ENCODE measurements around the gene DMBT1. TPM values are rescaled to one million over a fixed set of nuclear protein-coding genes. Genes with fewer than 3 reads are reported as not detected.
A peak's percentile ranks its signal among the peaks of the same experiment; 100 is the strongest.

Gene DMBT1
- total and polyA plus RNA-seq, 9 donors = 0.03 to 0.46 (median 0.10) TPM; not detected in 2

GRCh38 chr10:122636953-122637352, 76.4 kb downstream of the DMBT1 start:
- Histone ChIP-seq H3K36me3 (no peaks in the 10 kb centered on the region), H3K9me3 (no peaks in the 10 kb centered on the region), H3K4me3 (no peak overlapping the region), H3K27ac (no peak overlapping the region), H3K27me3 (no peaks in the 10 kb centered on the region), H3K4me1 (ENCODE audit: insufficient read depth) (peaks cover 4% of the 10 kb centered on the region)
- TF ChIP-seq EP300 (IDR thresholded peaks at IDR 0.05) (no peak), POLR2A (IDR thresholded peaks at IDR 0.05) (no peak)
- TF ChIP-seq, protein P1, sequence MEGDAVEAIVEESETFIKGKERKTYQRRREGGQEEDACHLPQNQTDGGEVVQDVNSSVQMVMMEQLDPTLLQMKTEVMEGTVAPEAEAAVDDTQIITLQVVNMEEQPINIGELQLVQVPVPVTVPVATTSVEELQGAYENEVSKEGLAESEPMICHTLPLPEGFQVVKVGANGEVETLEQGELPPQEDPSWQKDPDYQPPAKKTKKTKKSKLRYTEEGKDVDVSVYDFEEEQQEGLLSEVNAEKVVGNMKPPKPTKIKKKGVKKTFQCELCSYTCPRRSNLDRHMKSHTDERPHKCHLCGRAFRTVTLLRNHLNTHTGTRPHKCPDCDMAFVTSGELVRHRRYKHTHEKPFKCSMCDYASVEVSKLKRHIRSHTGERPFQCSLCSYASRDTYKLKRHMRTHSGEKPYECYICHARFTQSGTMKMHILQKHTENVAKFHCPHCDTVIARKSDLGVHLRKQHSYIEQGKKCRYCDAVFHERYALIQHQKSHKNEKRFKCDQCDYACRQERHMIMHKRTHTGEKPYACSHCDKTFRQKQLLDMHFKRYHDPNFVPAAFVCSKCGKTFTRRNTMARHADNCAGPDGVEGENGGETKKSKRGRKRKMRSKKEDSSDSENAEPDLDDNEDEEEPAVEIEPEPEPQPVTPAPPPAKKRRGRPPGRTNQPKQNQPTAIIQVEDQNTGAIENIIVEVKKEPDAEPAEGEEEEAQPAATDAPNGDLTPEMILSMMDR (IDR thresholded peaks at IDR 0.05) = no peak
- no peak for DNase-seq
- intact Hi-C loops (cut with DNase I) = no loop called here
- WGBS, 3 donors = 23 to 39% (median 25%) methylated on average over 7 of the region's 7 CpGs

GRCh38 chr10:122637376-122637775, 76.8 kb downstream of the DMBT1 start:
- DNase-seq = peak; percentile 34 to 64 (median 58)
- TF ChIP-seq EP300 (IDR thresholded peaks at IDR 0.05) (no peak), POLR2A (IDR thresholded peaks at IDR 0.05) (no peak)
- TF ChIP-seq, protein P1 (IDR thresholded peaks at IDR 0.05) = no peak

GRCh38 chr10:122638106-122638505, 77.6 kb downstream of the DMBT1 start:
- intact Hi-C loops (cut with DNase I) = no loop called here
- DNase-seq = no peak
- WGBS, 3 donors = 95 to 96% (median 95%) methylated on average over 6 of the region's 6 CpGs
- H3K4me1 ChIP-seq (ENCODE audit: insufficient read depth) = peaks cover 4% of the 10 kb centered on the region
- H3K36me3 ChIP-seq = no peaks in the 10 kb centered on the region
- TF ChIP-seq POLR2A (IDR thresholded peaks at IDR 0.05) (no peak), EP300 (IDR thresholded peaks at IDR 0.05) (no peak)
- TF ChIP-seq, protein P1 (IDR thresholded peaks at IDR 0.05) = no peak
- H3K27me3 ChIP-seq = no peaks in the 10 kb centered on the region
- no peak overlapping the region for H3K4me3 ChIP-seq
- no peak overlapping the region for H3K27ac ChIP-seq
- H3K9me3 ChIP-seq = no peaks in the 10 kb centered on the region

More at GRCh38 chr10:122637376-122637775, 76.8 kb downstream of the DMBT1 start:
- intact Hi-C loops (cut with DNase I) = no loop called here
- Histone ChIP-seq H3K27ac (no peak overlapping the region), H3K4me3 (no peak overlapping the region), H3K36me3 (no peaks in the 10 kb centered on the region), H3K9me3 (no peaks in the 10 kb centered on the region), H3K27me3 (no peaks in the 10 kb centered on the region), H3K4me1 (ENCODE audit: insufficient read depth) (peaks cover 4% of the 10 kb centered on the region)
- 12 to 17% (median 17%) methylated on average over 2 of the region's 2 CpGs for WGBS, 3 donors

DNA sequence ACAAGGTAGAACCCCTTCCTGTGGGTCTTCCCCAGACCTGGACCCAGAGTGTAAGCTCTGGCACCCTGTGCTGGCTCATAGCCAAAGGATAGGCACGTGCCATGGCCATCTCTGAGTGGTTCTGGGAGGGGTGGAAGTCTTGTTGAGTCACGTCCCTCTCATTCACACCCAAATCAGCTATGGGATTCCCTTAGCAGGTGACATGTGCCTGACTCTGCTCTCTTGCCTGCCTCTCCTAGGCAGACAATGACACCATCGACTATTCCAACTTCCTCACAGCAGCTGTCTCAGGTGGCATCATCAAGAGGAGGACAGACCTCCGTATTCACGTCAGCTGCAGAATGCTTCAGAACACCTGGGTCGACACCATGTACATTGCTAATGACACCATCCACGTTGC, 79.2 kb downstream of the DMBT1 start:
- TF ChIP-seq, protein P1 (IDR thresholded peaks at IDR 0.05) = no peak
- TF ChIP-seq EP300 (IDR thresholded peaks at IDR 0.05) (no peak), POLR2A (IDR thresholded peaks at IDR 0.05) (no peak)
- WGBS, 3 donors = 70 to 73% (median 71%) methylated on average over 7 of the region's 7 CpGs
- H3K4me1 ChIP-seq (ENCODE audit: insufficient read depth) = peaks cover 4% of the 10 kb centered on the region
- no peaks in the 10 kb centered on the region for H3K27me3 ChIP-seq
- no peaks in the 10 kb centered on the region for H3K36me3 ChIP-seq
- DNase-seq = no peak
- no peak overlapping the region for H3K27ac ChIP-seq
- no peak overlapping the region for H3K4me3 ChIP-seq
- H3K9me3 ChIP-seq = no peaks in the 10 kb centered on the region
- intact Hi-C loops (cut with DNase I) = no loop called here
